Measurements from ENCODE around the gene HGFAC.

Gene HGFAC

DNA sequence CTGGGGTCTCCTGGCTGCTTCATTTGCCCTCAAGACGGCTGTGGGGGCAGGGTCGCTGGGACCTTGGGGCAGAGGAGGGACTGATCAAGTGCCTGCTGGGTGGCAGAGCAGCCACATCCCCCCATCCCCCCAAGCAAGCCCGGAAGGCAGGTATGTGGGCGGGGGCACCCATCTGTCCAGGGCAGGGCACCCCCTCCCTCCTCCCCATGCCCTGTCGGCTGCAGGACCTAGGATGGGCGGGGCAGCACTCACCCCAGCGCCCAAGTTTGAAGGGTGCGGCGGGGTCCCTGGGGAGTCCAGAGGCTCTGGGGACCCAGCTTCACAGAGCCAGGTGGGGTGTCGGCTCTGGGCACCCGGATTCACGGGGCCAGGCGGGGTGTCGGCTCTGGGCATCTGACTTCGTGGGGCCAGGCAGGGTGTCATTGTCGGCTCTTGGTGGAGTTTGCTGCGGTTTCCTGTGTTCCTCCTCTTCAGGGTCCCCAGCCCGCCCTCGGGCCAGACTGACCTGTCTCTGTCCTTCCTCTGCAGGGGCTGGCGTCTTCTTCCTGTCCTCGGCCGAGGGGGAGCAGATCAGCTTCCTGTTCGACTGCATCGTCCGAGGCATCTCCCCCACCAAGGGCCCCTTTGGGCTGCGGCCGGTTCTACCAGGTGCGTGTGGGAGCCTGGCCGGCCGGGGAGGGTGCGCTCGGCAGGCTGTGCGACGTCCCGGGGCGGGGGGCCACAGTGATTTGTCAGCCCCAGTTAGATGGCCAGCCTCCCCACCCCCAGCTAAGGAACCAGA, 43.4 kb downstream of the HGFAC start:
- H3K27ac ChIP-seq = no peak overlapping the region
- TF ChIP-seq, protein P1, sequence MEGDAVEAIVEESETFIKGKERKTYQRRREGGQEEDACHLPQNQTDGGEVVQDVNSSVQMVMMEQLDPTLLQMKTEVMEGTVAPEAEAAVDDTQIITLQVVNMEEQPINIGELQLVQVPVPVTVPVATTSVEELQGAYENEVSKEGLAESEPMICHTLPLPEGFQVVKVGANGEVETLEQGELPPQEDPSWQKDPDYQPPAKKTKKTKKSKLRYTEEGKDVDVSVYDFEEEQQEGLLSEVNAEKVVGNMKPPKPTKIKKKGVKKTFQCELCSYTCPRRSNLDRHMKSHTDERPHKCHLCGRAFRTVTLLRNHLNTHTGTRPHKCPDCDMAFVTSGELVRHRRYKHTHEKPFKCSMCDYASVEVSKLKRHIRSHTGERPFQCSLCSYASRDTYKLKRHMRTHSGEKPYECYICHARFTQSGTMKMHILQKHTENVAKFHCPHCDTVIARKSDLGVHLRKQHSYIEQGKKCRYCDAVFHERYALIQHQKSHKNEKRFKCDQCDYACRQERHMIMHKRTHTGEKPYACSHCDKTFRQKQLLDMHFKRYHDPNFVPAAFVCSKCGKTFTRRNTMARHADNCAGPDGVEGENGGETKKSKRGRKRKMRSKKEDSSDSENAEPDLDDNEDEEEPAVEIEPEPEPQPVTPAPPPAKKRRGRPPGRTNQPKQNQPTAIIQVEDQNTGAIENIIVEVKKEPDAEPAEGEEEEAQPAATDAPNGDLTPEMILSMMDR (conservative IDR thresholded peaks at IDR 0.05) = no peak

DNA sequence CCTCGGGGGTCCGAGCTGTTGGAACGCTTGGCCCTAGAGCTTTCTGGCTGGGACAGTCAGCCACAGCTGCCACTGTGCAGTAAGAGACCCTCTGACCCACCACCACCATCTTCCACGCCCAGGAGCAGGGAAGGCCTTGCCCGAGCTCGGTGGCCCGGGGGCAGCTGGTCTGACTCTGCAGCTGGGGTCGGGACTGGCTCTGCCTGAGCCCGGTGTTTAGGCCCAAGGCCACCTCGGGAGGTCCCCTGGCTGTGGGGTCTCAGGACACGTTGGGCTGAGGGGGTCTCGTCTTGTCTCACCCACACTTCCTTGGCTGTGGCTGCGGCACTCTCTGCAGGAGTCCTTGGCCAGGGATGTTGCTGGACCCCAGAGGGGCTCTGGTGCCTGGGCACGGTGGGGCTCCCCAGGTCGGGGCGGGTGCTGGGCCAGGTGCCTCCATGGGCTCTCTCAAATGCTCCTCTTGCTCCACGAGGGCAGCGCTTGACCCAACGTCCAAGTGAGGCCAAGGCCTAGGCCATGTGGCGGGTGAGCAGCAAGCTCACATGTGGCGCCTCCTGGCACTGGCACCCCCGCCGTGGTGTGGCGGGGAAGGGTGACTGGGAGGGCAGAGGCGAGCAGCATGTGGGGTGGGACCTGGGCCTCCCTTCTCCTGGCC, 44.2 kb downstream of the HGFAC start:
- TF ChIP-seq, protein P1 (conservative IDR thresholded peaks at IDR 0.05) = no peak
- no peak overlapping the region for H3K27ac ChIP-seq

DNA sequence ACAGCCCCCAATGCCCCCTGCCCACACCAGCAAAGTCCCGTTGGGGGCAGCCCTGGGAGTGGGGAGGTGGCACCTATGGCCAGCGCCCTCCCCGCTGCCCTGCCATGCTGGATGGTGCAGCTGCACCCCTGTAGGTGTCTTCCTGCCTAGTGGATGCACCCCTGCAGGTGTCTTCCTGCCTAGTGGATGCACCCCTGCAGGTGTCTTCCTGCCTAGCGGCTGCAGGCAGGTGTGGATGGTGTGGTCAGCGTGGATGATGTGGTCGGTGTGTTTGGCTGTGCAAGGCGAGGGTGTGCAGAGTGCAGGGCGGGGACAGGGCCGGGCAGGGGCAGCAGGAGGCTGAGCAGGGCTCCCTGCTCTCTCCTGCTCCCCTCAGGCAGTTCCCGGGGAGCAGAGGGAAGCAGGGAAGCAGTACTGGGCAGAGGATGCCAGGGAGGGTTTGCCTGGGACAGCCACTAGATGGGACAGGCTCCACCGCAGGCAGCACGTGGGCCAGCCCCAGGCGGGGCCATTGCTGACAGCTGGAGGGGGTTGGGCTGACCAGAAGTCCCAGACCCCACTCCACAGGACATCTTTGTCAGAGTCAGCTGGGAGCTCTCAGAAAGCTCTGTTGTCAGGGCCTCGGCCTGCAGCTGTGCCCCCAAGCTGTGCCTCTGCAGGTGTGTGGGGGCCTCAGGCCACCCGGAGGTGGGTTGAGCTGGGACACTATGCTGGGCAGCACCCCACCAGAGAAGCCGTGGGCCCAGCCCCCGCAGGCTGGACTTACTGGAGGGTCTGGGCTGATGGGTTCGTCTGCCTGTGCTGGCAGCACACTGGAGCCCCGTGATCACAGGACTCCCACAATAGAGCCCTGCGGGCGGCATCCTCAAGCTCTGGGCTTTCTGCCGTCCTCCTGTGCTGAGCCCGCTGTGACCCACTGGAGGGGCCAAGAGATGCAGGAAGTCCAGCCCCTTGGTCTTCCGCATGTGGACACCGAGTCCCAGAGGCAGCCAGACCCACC, 45.1 kb downstream of the HGFAC start:
- H3K27ac ChIP-seq = no peak overlapping the region

DNA sequence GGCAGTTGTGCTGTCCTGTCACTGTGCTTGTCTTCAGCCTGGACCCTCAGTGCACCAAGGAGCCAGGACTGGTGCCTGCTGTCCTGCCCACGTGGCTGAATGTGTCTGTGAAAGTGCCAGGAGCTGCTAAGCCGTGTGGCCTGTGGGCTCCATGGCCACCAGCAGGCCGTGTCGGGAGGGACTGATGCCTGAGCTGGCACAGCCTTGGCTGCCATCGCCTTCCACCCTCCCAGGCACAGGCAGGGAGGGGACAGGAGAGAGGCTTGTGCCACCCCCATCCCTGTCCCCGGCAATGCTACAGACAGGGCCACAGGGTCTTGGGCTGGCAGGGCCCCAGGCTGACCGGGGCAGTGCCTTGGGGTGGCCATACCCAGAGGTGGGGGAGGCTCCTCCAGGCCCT, 46.1 kb downstream of the HGFAC start:
- H3K27ac ChIP-seq = no peak overlapping the region
- TF ChIP-seq, protein P1 (conservative IDR thresholded peaks at IDR 0.05) = no peak

More for the DNA sequence above, 45.1 kb downstream of the HGFAC start:
- TF ChIP-seq, protein P1 (conservative IDR thresholded peaks at IDR 0.05) = no peak

DNA sequence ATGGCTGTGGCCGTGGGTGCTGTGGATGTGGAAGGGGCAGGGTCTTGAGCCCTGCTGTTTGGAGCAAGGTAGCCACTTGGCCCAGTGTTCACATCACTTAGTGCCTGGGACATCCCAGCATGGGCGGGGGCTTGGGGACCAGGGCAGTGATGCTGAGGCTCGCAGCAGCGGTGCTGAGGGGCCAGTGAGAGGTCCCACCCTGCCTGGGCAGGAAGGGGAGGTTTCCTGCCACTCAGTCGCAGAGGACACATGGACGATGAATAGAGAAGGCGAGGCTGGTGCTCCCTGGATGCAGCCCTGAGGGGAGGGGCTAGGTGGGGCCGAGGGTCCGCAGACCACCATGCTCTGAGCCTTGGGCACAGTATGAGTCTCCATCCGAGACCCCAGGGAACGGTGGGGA, 47.1 kb downstream of the HGFAC start:
- no peak overlapping the region for H3K27ac ChIP-seq
- TF ChIP-seq, protein P1 (conservative IDR thresholded peaks at IDR 0.05) = no peak

DNA sequence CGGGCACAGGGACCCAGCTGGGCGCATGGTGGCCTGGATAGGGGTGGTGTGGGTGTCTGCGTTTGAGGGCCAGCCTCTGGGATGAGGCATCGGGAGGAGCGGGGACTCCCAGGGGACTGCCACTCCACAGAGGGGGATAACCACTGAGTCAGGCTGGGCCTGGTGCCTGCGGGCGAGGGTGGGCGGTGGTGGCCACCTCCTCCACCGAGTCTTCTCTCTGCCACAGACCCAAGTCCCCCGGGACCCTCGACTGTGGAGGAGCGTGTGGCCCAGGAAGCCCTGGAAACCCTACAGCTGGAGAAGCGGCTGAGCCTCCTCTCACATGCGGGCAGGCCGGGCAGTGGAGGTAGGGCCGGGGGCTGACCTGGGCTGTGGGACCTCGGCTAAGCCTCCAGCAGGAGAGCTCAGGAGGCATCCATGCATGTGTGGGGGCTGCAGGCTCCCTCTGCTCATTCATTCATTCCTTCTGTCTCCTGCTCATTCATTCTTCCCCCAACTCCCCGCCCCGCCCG, 47.7 kb downstream of the HGFAC start:
- TF ChIP-seq, protein P1 (conservative IDR thresholded peaks at IDR 0.05) = no peak
- no peak overlapping the region for H3K27ac ChIP-seq
